Measurements from ENCODE around the gene TAS2R60.
"Not testable (repeated sequence)": the region's sequence is repeated elsewhere in the genome, so short reads cannot be mapped to it uniquely, and the experiment has no call there.

TAS2R60 gene

GRCh38 chr7:143411976-143412708 is 31.1 kb upstream of the TAS2R60 start:
- 75 to 92% methylated on average over 4 to 5 of the region's 5 CpGs for WGBS, 2 experiments (ENCODE audit: insufficient coverage in 2 of 2)
- no peaks in the 10 kb centered on the region for H3K36me3 ChIP-seq (ENCODE audit: control insufficient read depth, insufficient read depth, low read length)
- no peak overlapping the region for H3K27ac ChIP-seq (ENCODE audit: low read depth, low read length, severe bottlenecking)
- no peak overlapping the region for H3K4me3 ChIP-seq (ENCODE audit: extremely low read depth, insufficient read depth, low read length, poor library complexity, severe bottlenecking)
- peaks cover 31% of the 10 kb centered on the region for H3K4me1 ChIP-seq (ENCODE audit: control insufficient read depth, insufficient read depth, low read length, poor library complexity, severe bottlenecking)
- no peaks in the 10 kb centered on the region for H3K9me3 ChIP-seq (ENCODE audit: control insufficient read depth, low read length)

GRCh38 chr7:143413123-143413522 is 30.1 kb upstream of the TAS2R60 start:
- Histone ChIP-seq H3K36me3 (ENCODE audit: control insufficient read depth, insufficient read depth, low read length) (no peaks in the 10 kb centered on the region), H3K4me3 (ENCODE audit: extremely low read depth, insufficient read depth, low read length, poor library complexity, severe bottlenecking) (no peak overlapping the region), H3K4me1 (ENCODE audit: control insufficient read depth, insufficient read depth, low read length, poor library complexity, severe bottlenecking) (peaks cover 21% of the 10 kb centered on the region), H3K27ac (ENCODE audit: low read depth, low read length, severe bottlenecking) (no peak overlapping the region), H3K9me3 (ENCODE audit: control insufficient read depth, low read length) (no peaks in the 10 kb centered on the region)
- WGBS, 2 experiments (ENCODE audit: insufficient coverage in 2 of 2): 91 to 94% methylated on average over 4 to 5 of the region's 8 CpGs

- H3K9me3 ChIP-seq (ENCODE audit: control insufficient read depth, low read length); H3K4me3 ChIP-seq (ENCODE audit: extremely low read depth, insufficient read depth, low read length, poor library complexity, severe bottlenecking); H3K36me3 ChIP-seq (ENCODE audit: control insufficient read depth, insufficient read depth, low read length); H3K27ac ChIP-seq (ENCODE audit: low read depth, low read length, severe bottlenecking): not testable (repeated sequence)
- H3K4me1 ChIP-seq (ENCODE audit: control insufficient read depth, insufficient read depth, low read length, poor library complexity, severe bottlenecking): peaks cover 12% of the 10 kb centered on the region
- 83 to 100% methylated on average over 3 to 5 of the region's 7 CpGs for WGBS, 2 experiments (ENCODE audit: insufficient coverage in 2 of 2)
Observed at GRCh38 chr7:143415209-143415608, 28.0 kb upstream of the TAS2R60 start.

GRCh38 chr7:143415742-143416397 is 27.4 kb upstream of the TAS2R60 start:
- H3K27ac ChIP-seq (ENCODE audit: low read depth, low read length, severe bottlenecking): no peak overlapping the region
- WGBS, 2 experiments (ENCODE audit: insufficient coverage in 2 of 2): 92 to 96% methylated on average over 6 of the region's 8 CpGs

GRCh38 chr7:143416565-143417149 is 26.6 kb upstream of the TAS2R60 start:
- Histone ChIP-seq H3K36me3 (ENCODE audit: control insufficient read depth, insufficient read depth, low read length) (no peaks in the 10 kb centered on the region), H3K27ac (ENCODE audit: low read depth, low read length, severe bottlenecking) (no peak overlapping the region), H3K4me1 (ENCODE audit: control insufficient read depth, insufficient read depth, low read length, poor library complexity, severe bottlenecking) (no peaks in the 10 kb centered on the region), H3K9me3 (ENCODE audit: control insufficient read depth, low read length) (peaks cover 5% of the 10 kb centered on the region), H3K4me3 (ENCODE audit: extremely low read depth, insufficient read depth, low read length, poor library complexity, severe bottlenecking) (no peak overlapping the region)
- 33% methylated on average over 1 of the region's 3 CpGs for WGBS, 2 experiments (ENCODE audit: insufficient coverage in 2 of 2)

More at GRCh38 chr7:143415742-143416397, 27.4 kb upstream of the TAS2R60 start:
- Histone ChIP-seq H3K4me1 (ENCODE audit: control insufficient read depth, insufficient read depth, low read length, poor library complexity, severe bottlenecking) (peaks cover 6% of the 10 kb centered on the region), H3K4me3 (ENCODE audit: extremely low read depth, insufficient read depth, low read length, poor library complexity, severe bottlenecking) (no peak overlapping the region), H3K36me3 (ENCODE audit: control insufficient read depth, insufficient read depth, low read length) (no peaks in the 10 kb centered on the region), H3K9me3 (ENCODE audit: control insufficient read depth, low read length) (peaks cover 5% of the 10 kb centered on the region)

- no peaks in the 10 kb centered on the region for H3K36me3 ChIP-seq (ENCODE audit: control insufficient read depth, insufficient read depth, low read length)
- peaks cover 5% of the 10 kb centered on the region for H3K9me3 ChIP-seq (ENCODE audit: control insufficient read depth, low read length)
- WGBS, 2 experiments (ENCODE audit: insufficient coverage in 2 of 2): no CpG with 5 or more reads among the region's 1 CpG
- no peak overlapping the region for H3K4me3 ChIP-seq (ENCODE audit: extremely low read depth, insufficient read depth, low read length, poor library complexity, severe bottlenecking)
- H3K4me1 ChIP-seq (ENCODE audit: control insufficient read depth, insufficient read depth, low read length, poor library complexity, severe bottlenecking): no peaks in the 10 kb centered on the region
- H3K27ac ChIP-seq (ENCODE audit: low read depth, low read length, severe bottlenecking): no peak overlapping the region
Observed at GRCh38 chr7:143417734-143418383, 25.4 kb upstream of the TAS2R60 start.

- 94 to 99% methylated on average over 7 to 8 of the region's 11 CpGs for WGBS, 2 experiments (ENCODE audit: insufficient coverage in 2 of 2)
- H3K36me3 ChIP-seq (ENCODE audit: control insufficient read depth, insufficient read depth, low read length): no peaks in the 10 kb centered on the region
- no peaks in the 10 kb centered on the region for H3K4me1 ChIP-seq (ENCODE audit: control insufficient read depth, insufficient read depth, low read length, poor library complexity, severe bottlenecking)
- peaks cover 5% of the 10 kb centered on the region for H3K9me3 ChIP-seq (ENCODE audit: control insufficient read depth, low read length)
- no peak overlapping the region for H3K4me3 ChIP-seq (ENCODE audit: extremely low read depth, insufficient read depth, low read length, poor library complexity, severe bottlenecking)
- H3K27ac ChIP-seq (ENCODE audit: low read depth, low read length, severe bottlenecking): no peak overlapping the region
Observed at GRCh38 chr7:143418681-143419458, 24.4 kb upstream of the TAS2R60 start.

GRCh38 chr7:143419880-143420279 is 23.4 kb upstream of the TAS2R60 start:
- no peaks in the 10 kb centered on the region for H3K4me1 ChIP-seq (ENCODE audit: control insufficient read depth, insufficient read depth, low read length, poor library complexity, severe bottlenecking)
- no peaks in the 10 kb centered on the region for H3K36me3 ChIP-seq (ENCODE audit: control insufficient read depth, insufficient read depth, low read length)
- H3K27ac ChIP-seq (ENCODE audit: low read depth, low read length, severe bottlenecking): no peak overlapping the region
- H3K4me3 ChIP-seq (ENCODE audit: extremely low read depth, insufficient read depth, low read length, poor library complexity, severe bottlenecking): no peak overlapping the region
- peaks cover 5% of the 10 kb centered on the region for H3K9me3 ChIP-seq (ENCODE audit: control insufficient read depth, low read length)
- WGBS, 2 experiments (ENCODE audit: insufficient coverage in 2 of 2): 83 to 97% methylated on average over 1 to 4 of the region's 4 CpGs

- not testable (repeated sequence) for H3K4me3 ChIP-seq (ENCODE audit: extremely low read depth, insufficient read depth, low read length, poor library complexity, severe bottlenecking); H3K36me3 ChIP-seq (ENCODE audit: control insufficient read depth, insufficient read depth, low read length); H3K9me3 ChIP-seq (ENCODE audit: control insufficient read depth, low read length); H3K27ac ChIP-seq (ENCODE audit: low read depth, low read length, severe bottlenecking); H3K4me1 ChIP-seq (ENCODE audit: control insufficient read depth, insufficient read depth, low read length, poor library complexity, severe bottlenecking)
- WGBS, 2 experiments (ENCODE audit: insufficient coverage in 2 of 2): 61 to 83% methylated on average over 2 to 3 of the region's 3 CpGs
Observed at GRCh38 chr7:143420624-143421023, 22.6 kb upstream of the TAS2R60 start.

- WGBS, 2 experiments (ENCODE audit: insufficient coverage in 2 of 2): 88 to 100% methylated on average over 2 of the region's 3 CpGs
- Histone ChIP-seq H3K4me3 (ENCODE audit: extremely low read depth, insufficient read depth, low read length, poor library complexity, severe bottlenecking) (no peak overlapping the region), H3K9me3 (ENCODE audit: control insufficient read depth, low read length) (peaks cover 5% of the 10 kb centered on the region), H3K36me3 (ENCODE audit: control insufficient read depth, insufficient read depth, low read length) (no peaks in the 10 kb centered on the region), H3K27ac (ENCODE audit: low read depth, low read length, severe bottlenecking) (no peak overlapping the region), H3K4me1 (ENCODE audit: control insufficient read depth, insufficient read depth, low read length, poor library complexity, severe bottlenecking) (no peaks in the 10 kb centered on the region)
Observed at GRCh38 chr7:143422033-143422432, 21.2 kb upstream of the TAS2R60 start.

Data from mesodermal cell (in vitro differentiated cells).